Measurements from ENCODE around the gene SAMD4A. TPM values are rescaled to one million over a fixed set of nuclear protein-coding genes. Genes with fewer than 3 reads are reported as not detected.
"Not testable (repeated sequence)": the region's sequence is repeated elsewhere in the genome, so short reads cannot be mapped to it uniquely, and the experiment has no call there.

The SAMD4A gene
- total RNA-seq, 1 donor: 61.3 TPM

DNA sequence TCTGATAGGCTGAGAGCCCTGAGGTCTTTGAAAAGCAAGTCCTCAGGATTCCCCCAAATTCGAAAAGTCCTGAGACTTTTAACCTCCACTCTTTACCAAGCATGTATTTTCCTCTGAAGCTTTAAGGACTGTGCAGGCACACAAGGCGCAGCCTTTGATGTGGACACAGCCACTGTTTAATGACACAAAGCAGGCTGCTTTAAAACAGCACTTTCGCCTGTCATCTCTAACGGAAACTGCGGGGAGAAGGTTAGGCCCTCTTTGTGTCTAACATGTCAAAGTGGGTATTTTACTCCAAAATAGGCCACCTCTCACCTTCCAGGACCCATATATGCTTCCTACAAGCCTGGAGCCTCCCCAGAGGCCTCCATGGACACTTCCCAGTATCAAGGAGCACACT, 176.5 kb downstream of the SAMD4A start:
- no peak overlapping the region for H3K4me3 ChIP-seq (ENCODE audit: low read depth, low read length)
- DNase-seq (ENCODE audit: low read depth): no peak
- no peak for TF ChIP-seq CTCF (IDR thresholded peaks at IDR 0.05; ENCODE audit: insufficient read depth, low read depth, low read length)

DNA sequence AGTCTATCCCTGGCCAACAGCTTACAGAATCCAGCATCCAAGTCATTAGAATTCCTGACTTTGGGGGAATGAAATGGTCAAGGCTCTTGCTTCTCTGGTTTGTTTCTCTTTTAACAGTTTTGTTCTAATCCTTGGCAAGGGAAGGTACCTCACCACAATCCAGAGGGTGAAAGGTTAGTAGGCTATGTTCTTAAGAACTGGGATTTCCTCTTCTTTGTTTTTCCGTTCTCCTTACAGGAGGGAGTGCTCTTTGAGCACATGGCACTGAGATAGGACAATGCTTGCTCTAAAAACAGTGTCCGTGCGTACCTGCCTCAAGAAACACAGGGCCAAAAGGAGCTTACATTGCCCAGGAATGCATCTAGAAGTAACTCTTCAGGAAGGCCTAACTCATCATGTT, 179.1 kb downstream of the SAMD4A start:
- peak; percentile 27 for DNase-seq (ENCODE audit: low read depth)
- no peak overlapping the region for H3K4me3 ChIP-seq (ENCODE audit: low read depth, low read length)
- no peak for TF ChIP-seq CTCF (IDR thresholded peaks at IDR 0.05; ENCODE audit: insufficient read depth, low read depth, low read length)

DNA sequence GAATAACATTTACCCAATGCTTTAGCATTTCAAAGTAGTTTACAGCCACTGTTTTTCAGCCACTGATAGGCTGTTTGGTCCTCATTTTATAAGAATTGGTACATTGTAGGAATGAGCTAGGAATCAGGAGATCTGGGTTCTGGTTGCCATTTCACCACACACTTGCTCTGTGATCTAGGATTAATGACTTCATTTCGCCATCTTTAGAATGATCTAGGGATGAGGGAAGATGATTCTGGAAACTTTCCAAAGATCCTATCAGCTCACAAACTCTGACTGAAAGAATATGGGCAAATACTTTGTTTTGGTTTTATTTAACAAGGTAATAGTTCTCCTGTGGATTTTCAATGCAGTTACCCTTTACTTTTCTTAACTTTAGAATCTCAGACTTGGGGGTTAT, 180.7 kb downstream of the SAMD4A start:
- H3K4me3 ChIP-seq (ENCODE audit: low read depth, low read length): no peak overlapping the region
- TF ChIP-seq CTCF (IDR thresholded peaks at IDR 0.05; ENCODE audit: insufficient read depth, low read depth, low read length): no peak
- peak; percentile 46 for DNase-seq (ENCODE audit: low read depth)

DNA sequence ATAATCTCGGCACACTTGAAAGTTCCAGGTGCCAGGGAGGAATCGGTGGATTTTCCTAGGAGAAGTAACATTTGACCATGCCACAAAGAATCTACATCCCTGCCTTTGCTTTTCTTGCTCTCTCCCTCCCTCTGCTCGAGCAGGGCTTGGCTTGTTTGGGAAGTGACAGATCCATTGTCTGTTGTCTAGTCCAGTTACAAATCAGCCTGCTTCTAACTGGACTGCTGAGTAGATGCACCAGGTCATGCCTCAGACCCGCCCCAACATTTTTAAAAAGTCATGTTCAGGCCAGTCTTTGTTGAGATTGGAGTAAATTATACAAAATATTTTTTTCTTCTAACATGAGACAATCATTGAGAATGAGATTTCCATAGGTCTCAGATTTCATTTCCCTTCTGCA, 182.3 kb downstream of the SAMD4A start:
- no peak overlapping the region for H3K4me3 ChIP-seq (ENCODE audit: low read depth, low read length)
- no peak for DNase-seq (ENCODE audit: low read depth)
- TF ChIP-seq CTCF (IDR thresholded peaks at IDR 0.05; ENCODE audit: insufficient read depth, low read depth, low read length): no peak

- no peak for DNase-seq (ENCODE audit: low read depth)
- TF ChIP-seq CTCF (IDR thresholded peaks at IDR 0.05; ENCODE audit: insufficient read depth, low read depth, low read length): no peak
- H3K4me3 ChIP-seq (ENCODE audit: low read depth, low read length): no peak overlapping the region
Observed at GRCh38 chr14:54749727-54750126, 182.8 kb downstream of the SAMD4A start.

GRCh38 chr14:54752611-54753010, 185.7 kb downstream of the SAMD4A start:
- H3K4me3 ChIP-seq (ENCODE audit: low read depth, low read length); DNase-seq (ENCODE audit: low read depth): not testable (repeated sequence)

- not testable (repeated sequence) for H3K4me3 ChIP-seq (ENCODE audit: low read depth, low read length); DNase-seq (ENCODE audit: low read depth)
Observed at GRCh38 chr14:54753396-54753795, 186.5 kb downstream of the SAMD4A start.

- no peak for TF ChIP-seq CTCF (IDR thresholded peaks at IDR 0.05; ENCODE audit: insufficient read depth, low read depth, low read length)
- H3K4me3 ChIP-seq (ENCODE audit: low read depth, low read length): no peak overlapping the region
- DNase-seq (ENCODE audit: low read depth): no peak
Observed at GRCh38 chr14:54754116-54754622, 187.2 kb downstream of the SAMD4A start.
